GM23338 (cell line): ENCODE data around the gene TTC6. TPM values are rescaled to one million over a fixed set of nuclear protein-coding genes. Genes with fewer than 3 reads are reported as not detected.

Experiments
- ATAC-seq: fragments of 200-7000 bp; cut with Tn5 transposase; 3 replicates; pipeline ENCODE4 v1.9.1; 2020
- DNase-seq: peaks from one replicate; pipeline ENCODE4 v3.0.0-alpha.2; 2015; ENCODE audit warnings: low spot score
- H2AFZ ChIP-seq: fragments of 200-600 bp; sonication (generic); 2 replicates; pipeline ENCODE4 v1.8.0; 2016; ENCODE audit warnings: antibody characterized with exemption, mild to moderate bottlenecking, moderate library complexity
- H3F3A ChIP-seq: fragments of 200-600 bp; sonication (generic); replicated peaks from 2 replicates; pipeline ENCODE4 v1.8.0; 2017; ENCODE audit warnings: antibody characterized with exemption, mixed run types, low read depth
- H3K27ac ChIP-seq: fragments of 200-600 bp; sonication (generic); 2 replicates; pipeline ENCODE4 v1.6.1; 2016; ENCODE audit warnings: low read depth
- H3K27me3 ChIP-seq: fragments of 200-600 bp; sonication (generic); 2 replicates; pipeline ENCODE4 v1.8.0; 2016; ENCODE audit warnings: mild to moderate bottlenecking, mixed run types, moderate library complexity; ENCODE audit not compliant: insufficient read depth
- H3K36me3 ChIP-seq: fragments of 200-600 bp; sonication (generic); 2 replicates; pipeline ENCODE4 v1.8.0; 2016; ENCODE audit warnings: mild to moderate bottlenecking; ENCODE audit not compliant: insufficient read depth
- H3K4me1 ChIP-seq: fragments of 200-600 bp; sonication (generic); 2 replicates; pipeline ENCODE4 v1.8.0; 2016; ENCODE audit warnings: mild to moderate bottlenecking, moderate library complexity; ENCODE audit not compliant: insufficient read depth
- H3K4me2 ChIP-seq: fragments of 200-600 bp; sonication (generic); 2 replicates; pipeline ENCODE4 v1.7.1; 2017; ENCODE audit warnings: mixed run types
- H3K4me3 ChIP-seq: fragments of 200-600 bp; sonication (generic); 2 replicates; pipeline ENCODE4 v1.6.1; 2016; ENCODE audit warnings: mixed run types
- H3K79me2 ChIP-seq: fragments of 200-600 bp; sonication (generic); replicated peaks from 2 replicates; pipeline ENCODE4 v1.8.0; 2017; ENCODE audit warnings: mild to moderate bottlenecking; ENCODE audit not compliant: insufficient read depth
- H3K9me2 ChIP-seq: fragments of 200-600 bp; sonication (generic); 2 replicates; pipeline ENCODE4 v1.8.0; 2017; ENCODE audit not compliant: insufficient read depth
- H4K20me1 ChIP-seq: fragments of 200-600 bp; sonication (generic); replicated peaks from 2 replicates; pipeline ENCODE4 v1.8.0; 2017; ENCODE audit warnings: mild to moderate bottlenecking; ENCODE audit not compliant: insufficient read depth
- H3K27ac Mint-ChIP-seq: 2 replicates; pipeline ENCODE4 v1.8.0; 2020; ENCODE audit warnings: inconsistent platforms, mild to moderate bottlenecking, moderate library complexity, mixed read lengths
- H3K27me3 Mint-ChIP-seq: 3 replicates; pipeline ENCODE4 v1.8.0; 2022; ENCODE audit warnings: low read depth, mild to moderate bottlenecking, moderate library complexity, mixed read lengths, inconsistent platforms; ENCODE audit not compliant: insufficient read depth, poor library complexity
- H3K36me3 Mint-ChIP-seq: 3 replicates; pipeline ENCODE4 v1.8.0; 2021; ENCODE audit warnings: low read depth, mild to moderate bottlenecking, inconsistent platforms, moderate library complexity, mixed read lengths
- H3K4me1 Mint-ChIP-seq: 3 replicates; pipeline ENCODE4 v1.8.0; 2020; ENCODE audit warnings: mild to moderate bottlenecking, inconsistent platforms, mixed read lengths
- H3K4me3 Mint-ChIP-seq: 3 replicates; pipeline ENCODE4 v1.8.0; 2021; ENCODE audit warnings: moderate library complexity, mild to moderate bottlenecking, inconsistent platforms, mixed read lengths
- H3K9me3 Mint-ChIP-seq: 3 replicates; pipeline ENCODE4 v1.8.0; 2020; ENCODE audit warnings: moderate library complexity, mild to moderate bottlenecking, inconsistent platforms, mixed read lengths
- EZH2 ChIP-seq: fragments of 200-600 bp; sonication (generic); IDR thresholded peaks from one replicate; pipeline ENCODE4 v1.8.0; 2017; ENCODE audit warnings: antibody characterized with exemption, mild to moderate bottlenecking, low read depth; ENCODE audit not compliant: unreplicated experiment
- EZH2phosphoT487 ChIP-seq: fragments of 200-600 bp; sonication (generic); IDR thresholded peaks from one replicate; pipeline ENCODE4 v1.8.1; 2018; ENCODE audit warnings: antibody characterized with exemption; ENCODE audit not compliant: unreplicated experiment
- ZNF331 ChIP-seq: fragments of 250-450 bp; sonication (Bioruptor Pico); IDR thresholded peaks from 2 replicates; pipeline ENCODE4 v1.5.0; 2020; ENCODE audit warnings: low read depth, mild to moderate bottlenecking, moderate library complexity
- polyA plus RNA-seq: library from polyadenylated mRNA; unstranded; fragments of >200 nt; fragmentation: Nextera tagmentation; extraction: Ambion mirVana; gene quantifications from 2 replicates; pipeline ENCODE4 v1.2.1, GENCODE V29; 2016
- total RNA-seq: library from RNA; depleted of rRNA; stranded (reverse); fragments of >200 nt; shearing (Covaris generic); gene quantifications from 2 replicates; pipeline ENCODE4 v1.2.3, GENCODE V29; 2014
- TF ChIP-seq, protein P1 (sequence below): IDR thresholded peaks from 2 replicates; pipeline ENCODE4 v1.6.1; 2016; ENCODE audit warnings: antibody characterized with exemption
- TF ChIP-seq, protein P2 (sequence below): IDR thresholded peaks from one replicate; pipeline ENCODE4 v1.6.1; 2018; ENCODE audit warnings: antibody characterized with exemption; ENCODE audit not compliant: unreplicated experiment
- TF ChIP-seq, protein P3 (sequence below), 2 experiments: fragments of 200-600 bp in 1 of 2; sonication (generic) in 1 of 2; conservative IDR thresholded peaks; 2 replicates each; pipeline versions ENCODE4 v1.5.1 to v1.6.1; 2016 to 2017; ENCODE audit warnings: antibody characterized with exemption in 2 of 2, low read depth in 2 of 2, mild to moderate bottlenecking in 2 of 2, moderate library complexity in 1 of 2
- TF ChIP-seq, protein P4 (sequence below): fragments of 250-450 bp; sonication (Bioruptor Pico); IDR thresholded peaks from 2 replicates; pipeline ENCODE4 v1.5.0; 2020; ENCODE audit warnings: mild to moderate bottlenecking, moderate library complexity

TTC6 gene
- total and polyA plus RNA-seq, 2 experiments from 2014 or later: 0.31 TPM; not detected in 1

DNA sequence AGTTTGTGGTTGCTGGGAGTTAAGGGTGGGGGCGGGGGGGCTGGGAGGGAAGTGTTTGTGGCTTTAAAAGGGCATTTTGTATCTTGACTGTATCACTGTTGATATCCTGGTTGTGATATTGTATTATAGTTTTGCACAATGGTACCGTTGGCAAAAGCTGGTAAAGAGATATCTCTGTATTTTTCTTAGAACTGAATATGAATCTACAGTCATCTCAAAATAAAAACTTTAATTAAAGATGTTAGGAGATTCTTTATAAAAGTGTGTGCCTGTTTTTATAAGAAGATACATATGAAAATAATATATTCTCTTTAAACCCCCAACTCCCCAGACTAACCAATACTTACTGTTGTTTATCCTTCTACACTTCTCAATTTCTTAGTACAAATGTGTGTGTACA is 43.2 kb downstream of the TTC6 start (continued):
- TF ChIP-seq ZNF331 (CRISPR knock-in tag): no peak
- TF ChIP-seq, protein P1, sequence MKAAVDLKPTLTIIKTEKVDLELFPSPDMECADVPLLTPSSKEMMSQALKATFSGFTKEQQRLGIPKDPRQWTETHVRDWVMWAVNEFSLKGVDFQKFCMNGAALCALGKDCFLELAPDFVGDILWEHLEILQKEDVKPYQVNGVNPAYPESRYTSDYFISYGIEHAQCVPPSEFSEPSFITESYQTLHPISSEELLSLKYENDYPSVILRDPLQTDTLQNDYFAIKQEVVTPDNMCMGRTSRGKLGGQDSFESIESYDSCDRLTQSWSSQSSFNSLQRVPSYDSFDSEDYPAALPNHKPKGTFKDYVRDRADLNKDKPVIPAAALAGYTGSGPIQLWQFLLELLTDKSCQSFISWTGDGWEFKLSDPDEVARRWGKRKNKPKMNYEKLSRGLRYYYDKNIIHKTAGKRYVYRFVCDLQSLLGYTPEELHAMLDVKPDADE: no peak
- no peak for TF ChIP-seq EZH2phosphoT487
- TF ChIP-seq, protein P2, sequence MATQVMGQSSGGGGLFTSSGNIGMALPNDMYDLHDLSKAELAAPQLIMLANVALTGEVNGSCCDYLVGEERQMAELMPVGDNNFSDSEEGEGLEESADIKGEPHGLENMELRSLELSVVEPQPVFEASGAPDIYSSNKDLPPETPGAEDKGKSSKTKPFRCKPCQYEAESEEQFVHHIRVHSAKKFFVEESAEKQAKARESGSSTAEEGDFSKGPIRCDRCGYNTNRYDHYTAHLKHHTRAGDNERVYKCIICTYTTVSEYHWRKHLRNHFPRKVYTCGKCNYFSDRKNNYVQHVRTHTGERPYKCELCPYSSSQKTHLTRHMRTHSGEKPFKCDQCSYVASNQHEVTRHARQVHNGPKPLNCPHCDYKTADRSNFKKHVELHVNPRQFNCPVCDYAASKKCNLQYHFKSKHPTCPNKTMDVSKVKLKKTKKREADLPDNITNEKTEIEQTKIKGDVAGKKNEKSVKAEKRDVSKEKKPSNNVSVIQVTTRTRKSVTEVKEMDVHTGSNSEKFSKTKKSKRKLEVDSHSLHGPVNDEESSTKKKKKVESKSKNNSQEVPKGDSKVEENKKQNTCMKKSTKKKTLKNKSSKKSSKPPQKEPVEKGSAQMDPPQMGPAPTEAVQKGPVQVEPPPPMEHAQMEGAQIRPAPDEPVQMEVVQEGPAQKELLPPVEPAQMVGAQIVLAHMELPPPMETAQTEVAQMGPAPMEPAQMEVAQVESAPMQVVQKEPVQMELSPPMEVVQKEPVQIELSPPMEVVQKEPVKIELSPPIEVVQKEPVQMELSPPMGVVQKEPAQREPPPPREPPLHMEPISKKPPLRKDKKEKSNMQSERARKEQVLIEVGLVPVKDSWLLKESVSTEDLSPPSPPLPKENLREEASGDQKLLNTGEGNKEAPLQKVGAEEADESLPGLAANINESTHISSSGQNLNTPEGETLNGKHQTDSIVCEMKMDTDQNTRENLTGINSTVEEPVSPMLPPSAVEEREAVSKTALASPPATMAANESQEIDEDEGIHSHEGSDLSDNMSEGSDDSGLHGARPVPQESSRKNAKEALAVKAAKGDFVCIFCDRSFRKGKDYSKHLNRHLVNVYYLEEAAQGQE: no peak
- TF ChIP-seq, protein P3, sequence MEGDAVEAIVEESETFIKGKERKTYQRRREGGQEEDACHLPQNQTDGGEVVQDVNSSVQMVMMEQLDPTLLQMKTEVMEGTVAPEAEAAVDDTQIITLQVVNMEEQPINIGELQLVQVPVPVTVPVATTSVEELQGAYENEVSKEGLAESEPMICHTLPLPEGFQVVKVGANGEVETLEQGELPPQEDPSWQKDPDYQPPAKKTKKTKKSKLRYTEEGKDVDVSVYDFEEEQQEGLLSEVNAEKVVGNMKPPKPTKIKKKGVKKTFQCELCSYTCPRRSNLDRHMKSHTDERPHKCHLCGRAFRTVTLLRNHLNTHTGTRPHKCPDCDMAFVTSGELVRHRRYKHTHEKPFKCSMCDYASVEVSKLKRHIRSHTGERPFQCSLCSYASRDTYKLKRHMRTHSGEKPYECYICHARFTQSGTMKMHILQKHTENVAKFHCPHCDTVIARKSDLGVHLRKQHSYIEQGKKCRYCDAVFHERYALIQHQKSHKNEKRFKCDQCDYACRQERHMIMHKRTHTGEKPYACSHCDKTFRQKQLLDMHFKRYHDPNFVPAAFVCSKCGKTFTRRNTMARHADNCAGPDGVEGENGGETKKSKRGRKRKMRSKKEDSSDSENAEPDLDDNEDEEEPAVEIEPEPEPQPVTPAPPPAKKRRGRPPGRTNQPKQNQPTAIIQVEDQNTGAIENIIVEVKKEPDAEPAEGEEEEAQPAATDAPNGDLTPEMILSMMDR (conservative IDR thresholded peaks at IDR 0.05; ENCODE audit: low read depth in 2 of 2): no peak

DNA sequence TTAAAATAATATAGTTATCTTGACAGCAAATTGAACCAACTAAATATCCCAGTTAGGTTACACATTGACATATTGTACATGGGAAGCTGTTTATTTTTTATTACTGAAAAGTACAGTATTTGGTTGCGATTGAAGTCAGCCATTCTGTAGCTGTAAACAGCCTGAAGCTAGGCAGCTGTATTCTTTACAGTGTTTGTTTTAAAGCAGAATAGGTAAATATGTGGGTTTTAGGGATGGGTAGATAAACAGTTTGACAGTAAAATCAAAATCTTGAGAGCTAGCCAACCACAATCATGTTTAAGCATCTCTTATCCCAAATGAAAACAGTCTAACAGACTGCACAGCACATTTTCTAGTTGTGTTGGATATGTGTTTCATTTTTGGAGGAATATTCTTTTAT is 45.7 kb downstream of the TTC6 start:
- no peak overlapping the region for H3K27ac Mint-ChIP-seq
- Histone ChIP-seq H3K36me3 (no peaks in the 10 kb centered on the region), H3K9me2 (no peaks in the 10 kb centered on the region), H3F3A (no peaks in the 10 kb centered on the region), H3K4me1 (no peaks in the 10 kb centered on the region), H2AFZ (no peak overlapping the region), H4K20me1 (no peaks in the 10 kb centered on the region), H3K27me3 (no peaks in the 10 kb centered on the region), H3K4me3 (no peak overlapping the region), H3K79me2 (no peaks in the 10 kb centered on the region), H3K27ac (no peak overlapping the region), H3K4me2 (no peak overlapping the region)
- no peak overlapping the region for H3K4me3 Mint-ChIP-seq
- H3K9me3 Mint-ChIP-seq: no peaks in the 10 kb centered on the region
- no peak for DNase-seq
- no peaks in the 10 kb centered on the region for H3K4me1 Mint-ChIP-seq
- no peaks in the 10 kb centered on the region for H3K36me3 Mint-ChIP-seq
- ATAC-seq: no peak
- no peaks in the 10 kb centered on the region for H3K27me3 Mint-ChIP-seq
- TF ChIP-seq, protein P4, sequence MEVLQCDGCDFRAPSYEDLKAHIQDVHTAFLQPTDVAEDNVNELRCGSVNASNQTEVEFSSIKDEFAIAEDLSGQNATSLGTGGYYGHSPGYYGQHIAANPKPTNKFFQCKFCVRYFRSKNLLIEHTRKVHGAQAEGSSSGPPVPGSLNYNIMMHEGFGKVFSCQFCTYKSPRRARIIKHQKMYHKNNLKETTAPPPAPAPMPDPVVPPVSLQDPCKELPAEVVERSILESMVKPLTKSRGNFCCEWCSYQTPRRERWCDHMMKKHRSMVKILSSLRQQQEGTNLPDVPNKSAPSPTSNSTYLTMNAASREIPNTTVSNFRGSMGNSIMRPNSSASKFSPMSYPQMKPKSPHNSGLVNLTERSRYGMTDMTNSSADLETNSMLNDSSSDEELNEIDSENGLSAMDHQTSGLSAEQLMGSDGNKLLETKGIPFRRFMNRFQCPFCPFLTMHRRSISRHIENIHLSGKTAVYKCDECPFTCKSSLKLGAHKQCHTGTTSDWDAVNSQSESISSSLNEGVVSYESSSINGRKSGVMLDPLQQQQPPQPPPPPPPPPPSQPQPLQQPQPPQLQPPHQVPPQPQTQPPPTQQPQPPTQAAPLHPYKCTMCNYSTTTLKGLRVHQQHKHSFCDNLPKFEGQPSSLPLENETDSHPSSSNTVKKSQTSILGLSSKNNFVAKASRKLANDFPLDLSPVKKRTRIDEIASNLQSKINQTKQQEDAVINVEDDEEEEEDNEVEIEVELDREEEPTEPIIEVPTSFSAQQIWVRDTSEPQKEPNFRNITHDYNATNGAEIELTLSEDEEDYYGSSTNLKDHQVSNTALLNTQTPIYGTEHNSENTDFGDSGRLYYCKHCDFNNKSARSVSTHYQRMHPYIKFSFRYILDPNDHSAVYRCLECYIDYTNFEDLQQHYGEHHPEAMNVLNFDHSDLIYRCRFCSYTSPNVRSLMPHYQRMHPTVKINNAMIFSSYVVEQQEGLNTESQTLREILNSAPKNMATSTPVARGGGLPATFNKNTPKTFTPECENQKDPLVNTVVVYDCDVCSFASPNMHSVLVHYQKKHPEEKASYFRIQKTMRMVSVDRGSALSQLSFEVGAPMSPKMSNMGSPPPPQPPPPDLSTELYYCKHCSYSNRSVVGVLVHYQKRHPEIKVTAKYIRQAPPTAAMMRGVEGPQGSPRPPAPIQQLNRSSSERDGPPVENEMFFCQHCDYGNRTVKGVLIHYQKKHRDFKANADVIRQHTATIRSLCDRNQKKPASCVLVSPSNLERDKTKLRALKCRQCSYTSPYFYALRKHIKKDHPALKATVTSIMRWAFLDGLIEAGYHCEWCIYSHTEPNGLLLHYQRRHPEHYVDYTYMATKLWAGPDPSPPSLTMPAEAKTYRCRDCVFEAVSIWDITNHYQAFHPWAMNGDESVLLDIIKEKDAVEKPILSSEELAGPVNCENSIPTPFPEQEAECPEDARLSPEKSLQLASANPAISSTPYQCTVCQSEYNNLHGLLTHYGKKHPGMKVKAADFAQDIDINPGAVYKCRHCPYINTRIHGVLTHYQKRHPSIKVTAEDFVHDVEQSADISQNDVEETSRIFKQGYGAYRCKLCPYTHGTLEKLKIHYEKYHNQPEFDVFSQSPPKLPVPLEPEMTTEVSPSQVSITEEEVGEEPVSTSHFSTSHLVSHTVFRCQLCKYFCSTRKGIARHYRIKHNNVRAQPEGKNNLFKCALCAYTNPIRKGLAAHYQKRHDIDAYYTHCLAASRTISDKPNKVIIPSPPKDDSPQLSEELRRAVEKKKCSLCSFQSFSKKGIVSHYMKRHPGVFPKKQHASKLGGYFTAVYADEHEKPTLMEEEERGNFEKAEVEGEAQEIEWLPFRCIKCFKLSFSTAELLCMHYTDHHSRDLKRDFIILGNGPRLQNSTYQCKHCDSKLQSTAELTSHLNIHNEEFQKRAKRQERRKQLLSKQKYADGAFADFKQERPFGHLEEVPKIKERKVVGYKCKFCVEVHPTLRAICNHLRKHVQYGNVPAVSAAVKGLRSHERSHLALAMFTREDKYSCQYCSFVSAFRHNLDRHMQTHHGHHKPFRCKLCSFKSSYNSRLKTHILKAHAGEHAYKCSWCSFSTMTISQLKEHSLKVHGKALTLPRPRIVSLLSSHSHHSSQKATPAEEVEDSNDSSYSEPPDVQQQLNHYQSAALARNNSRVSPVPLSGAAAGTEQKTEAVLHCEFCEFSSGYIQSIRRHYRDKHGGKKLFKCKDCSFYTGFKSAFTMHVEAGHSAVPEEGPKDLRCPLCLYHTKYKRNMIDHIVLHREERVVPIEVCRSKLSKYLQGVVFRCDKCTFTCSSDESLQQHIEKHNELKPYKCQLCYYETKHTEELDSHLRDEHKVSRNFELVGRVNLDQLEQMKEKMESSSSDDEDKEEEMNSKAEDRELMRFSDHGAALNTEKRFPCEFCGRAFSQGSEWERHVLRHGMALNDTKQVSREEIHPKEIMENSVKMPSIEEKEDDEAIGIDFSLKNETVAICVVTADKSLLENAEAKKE: no peak
- TF ChIP-seq, protein P2: no peak
- TF ChIP-seq EZH2 (no peak), ZNF331 (CRISPR knock-in tag) (no peak)
